Endothelial cell of umbilical vein (primary cell): ENCODE measurements around the gene GPS1. TPM values are rescaled to one million over a fixed set of nuclear protein-coding genes. Genes with fewer than 3 reads are reported as not detected.

ENCODE experiments used
- BruUV-seq: library from RNA; stranded (reverse); fragments of 400-500 nt; replicated peaks from 2 replicates; lab custom pipeline; 2021; lab: Mats Ljungman, UMichigan
- CTCF ChIA-PET: fragments of 300-600, 350-600 bp; sonication (Branson Sonifier 250); formaldehyde crosslinking; loops from one replicate; lab custom pipeline; 2021; ENCODE audit warnings: antibody characterized with exemption, inconsistent platforms; lab: Charles Lee
- POLR2A ChIA-PET: fragments of 300-600, 350-600 bp; sonication (Branson Sonifier 250); formaldehyde crosslinking; loops from one replicate; lab custom pipeline; 2021; ENCODE audit warnings: antibody characterized with exemption, inconsistent platforms; lab: Charles Lee
- DNase-seq: peaks from one replicate; pipeline ENCODE4 v3.0.0-alpha.2; 2011; ENCODE audit warnings: low read depth, low spot score
- FAIRE-seq: peaks from 2 replicates; lab custom pipeline; 2011; peaks lifted over from hg19 to GRCh38; lab: Jason Lieb, UNC
- H2AFZ ChIP-seq: 2 replicates; pipeline ENCODE4 v1.6.0; 2012; ENCODE audit warnings: low read depth, low read length, control low read depth, inconsistent platforms
- H3K27ac ChIP-seq: 2 replicates; pipeline ENCODE4 v1.5.1; 2011; ENCODE audit warnings: low read depth, mild to moderate bottlenecking, control low read depth, low read length, moderate library complexity; ENCODE audit not compliant: insufficient read depth
- H3K27me3 ChIP-seq, 2 experiments: 2 replicates each; pipeline versions ENCODE4 v1.6.0 to v1.6.1; 2011; ENCODE audit warnings: low read length in 2 of 2, mixed read lengths in 1 of 2; ENCODE audit not compliant: control insufficient read depth in 2 of 2, insufficient read depth in 2 of 2
- H3K36me3 ChIP-seq, 2 experiments: 2 replicates in 1 of 2; 3 replicates in 1 of 2; pipeline ENCODE4 v1.5.1; 2011; ENCODE audit warnings: low read length in 2 of 2, mild to moderate bottlenecking in 1 of 2, moderate library complexity in 1 of 2; ENCODE audit not compliant: control insufficient read depth in 2 of 2, insufficient read depth in 2 of 2; ENCODE audit errors: extremely low read depth in 1 of 2
- H3K4me1 ChIP-seq: 3 replicates; pipeline ENCODE4 v1.5.1; 2011; ENCODE audit warnings: mild to moderate bottlenecking, low read length; ENCODE audit not compliant: control insufficient read depth, insufficient read depth; ENCODE audit errors: extremely low read depth
- H3K4me2 ChIP-seq: 2 replicates; pipeline ENCODE4 v1.6.1; 2011; ENCODE audit warnings: low read length, control low read depth, mixed read lengths; ENCODE audit not compliant: insufficient read depth
- H3K4me3 ChIP-seq, 3 experiments: fragments of 200-600 bp in 1 of 3; sonication (generic), shearing (Covaris generic) in 1 of 3; replicated peaks in 1 of 3; 2 replicates each; pipeline ENCODE4 v1.5.1; 2011 to 2016; ENCODE audit warnings: control low read depth in 3 of 3, low read length in 3 of 3, mild to moderate bottlenecking in 2 of 3, inconsistent platforms in 1 of 3, low read depth in 1 of 3, moderate library complexity in 1 of 3; ENCODE audit not compliant: insufficient read depth in 1 of 3
- H3K79me2 ChIP-seq: 2 replicates; pipeline ENCODE4 v1.6.0; 2012; ENCODE audit warnings: low read length, inconsistent platforms; ENCODE audit not compliant: control insufficient read depth, insufficient read depth
- H3K9ac ChIP-seq: replicated peaks from 2 replicates; pipeline ENCODE3; 2011; ENCODE audit warnings: low read length, control low read depth; ENCODE audit not compliant: insufficient read depth; ENCODE audit errors: extremely low read depth
- H3K9me1 ChIP-seq: replicated peaks from 3 replicates; pipeline ENCODE4 v1.6.0; 2011; ENCODE audit warnings: mild to moderate bottlenecking, low read length; ENCODE audit not compliant: control insufficient read depth, insufficient read depth; ENCODE audit errors: extremely low read depth
- H3K9me3 ChIP-seq: replicated peaks from 2 replicates; pipeline ENCODE4 v1.5.1; 2012; ENCODE audit warnings: low read length, inconsistent platforms; ENCODE audit not compliant: control insufficient read depth, insufficient read depth
- H4K20me1 ChIP-seq: replicated peaks from 2 replicates; pipeline ENCODE3; 2011; ENCODE audit warnings: mild to moderate bottlenecking, low read length; ENCODE audit not compliant: control insufficient read depth, insufficient read depth; ENCODE audit errors: extremely low read depth
- EZH2 ChIP-seq: IDR thresholded peaks from 2 replicates; pipeline ENCODE4 v1.6.1; 2012; ENCODE audit warnings: borderline replicate concordance, low read depth, mild to moderate bottlenecking, moderate library complexity, low read length, inconsistent platforms; ENCODE audit not compliant: severe bottlenecking
- FOS ChIP-seq: IDR thresholded peaks from 2 replicates; pipeline ENCODE4 v1.6.1; 2011; ENCODE audit warnings: mild to moderate bottlenecking, low read length, moderate library complexity, borderline replicate concordance; ENCODE audit not compliant: insufficient read depth
- GATA2 ChIP-seq: IDR thresholded peaks from 2 replicates; pipeline ENCODE4 v1.7.0; 2011; ENCODE audit warnings: low read depth, mild to moderate bottlenecking, moderate library complexity, mixed read lengths, low read length; ENCODE audit not compliant: insufficient read length, insufficient read depth
- JUN ChIP-seq: IDR thresholded peaks from 2 replicates; pipeline ENCODE4 v1.6.1; 2011; ENCODE audit warnings: borderline replicate concordance, low read depth; ENCODE audit not compliant: insufficient read length, insufficient read depth
- MYC ChIP-seq: IDR thresholded peaks from one replicate; pipeline ENCODE4 v1.6.1; 2011; ENCODE audit warnings: mild to moderate bottlenecking, low read depth, low read length
- POLR2A ChIP-seq: IDR thresholded peaks from 2 replicates; pipeline ENCODE4 v1.6.1; 2012; ENCODE audit warnings: low read depth, mild to moderate bottlenecking, control low read depth, low read length
- POLR2AphosphoS5 ChIP-seq: IDR thresholded peaks from 2 replicates; pipeline ENCODE4 v1.6.1; 2012; ENCODE audit warnings: low read depth, mild to moderate bottlenecking, control low read depth, low read length, moderate library complexity; ENCODE audit not compliant: insufficient read depth
- dilution Hi-C: fragments of 300-500 bp; cut with MboI; formaldehyde crosslinking; loops from one replicate; pipeline ENCODE4 v1.15.0; 2019; ENCODE audit warnings: low sequenced_read_pairs; ENCODE audit not compliant: extremely low pct_ligation_motif_present
- intact Hi-C: fragments of 100-400 bp; cut with micrococcal nuclease; formaldehyde crosslinking; loops from one replicate; pipeline ENCODE4 v1.10.0; 2022
- polyA plus RNA-seq, 4 experiments: library from polyadenylated mRNA; depleted of rRNA in 3 of 4; stranded (reverse) in 3 of 4; unstranded in 1 of 4; fragments of >200 nt; gene quantifications; 2 replicates each; pipeline versions ENCODE4 v1.2.1 to v1.2.3, GENCODE V29; 2011 to 2012; ENCODE audit warnings: missing spikeins in 1 of 4
- total RNA-seq: library from RNA; stranded (reverse); gene quantifications from 2 replicates; pipeline ENCODE4 v1.2.3, GENCODE V29; 2021
- TF ChIP-seq, protein P1 (sequence below), 2 donors: IDR thresholded peaks; 1 replicate in 1 of 2; 2 replicates in 1 of 2; pipeline ENCODE4 v1.5.1; 2011; ENCODE audit warnings: low read length in 2 of 2, mild to moderate bottlenecking in 2 of 2, moderate library complexity in 2 of 2, control low read depth in 1 of 2, inconsistent platforms in 1 of 2, low read depth in 1 of 2; ENCODE audit not compliant: insufficient read depth in 1 of 2; ENCODE audit errors: extremely low read depth in 1 of 2
- TF ChIP-seq, protein P2 (sequence below): IDR thresholded peaks from 2 replicates; pipeline ENCODE4 v1.6.1; 2011; ENCODE audit not compliant: insufficient read depth, insufficient read length

The GPS1 gene
- total and polyA plus RNA-seq, 2 donors (not counting 3 experiments of a cell fraction or from before 2014, with no cell fraction given), result 116 to 178 TPM

DNA sequence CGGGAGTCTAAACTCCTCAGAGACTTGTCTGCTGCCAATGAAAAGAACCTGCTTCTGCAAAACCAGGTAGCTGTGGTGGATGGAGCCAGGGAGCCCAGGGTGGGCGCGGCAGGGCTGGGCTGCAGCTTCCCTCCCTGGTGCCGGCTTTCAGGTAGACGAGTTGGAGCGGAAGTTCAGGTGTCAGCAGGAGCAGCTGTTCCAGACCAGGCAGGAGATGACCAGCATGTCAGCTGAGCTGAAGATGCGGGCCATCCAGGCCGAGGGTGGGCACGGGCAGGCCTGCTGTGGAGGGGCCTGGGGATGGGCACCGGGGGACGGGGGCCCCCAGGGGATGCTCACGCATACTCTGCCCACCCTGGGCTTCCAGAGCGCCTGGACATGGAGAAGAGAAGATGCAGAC is 23.5 kb upstream of the GPS1 start:
- dilution Hi-C loops (no loop called here), intact Hi-C loops (loop anchor here (10.0 kb wide), 1 partner anchor 187 kb away; the partner anchor contains the start of gene CCDC57)
- no peaks in the 10 kb centered on the region for H3K9me3 ChIP-seq
- TF ChIP-seq POLR2AphosphoS5 (no peak), JUN (no peak), FOS (no peak), GATA2 (no peak), POLR2A (no peak), MYC (no peak), EZH2 (no peak)
- TF ChIP-seq, protein P1, sequence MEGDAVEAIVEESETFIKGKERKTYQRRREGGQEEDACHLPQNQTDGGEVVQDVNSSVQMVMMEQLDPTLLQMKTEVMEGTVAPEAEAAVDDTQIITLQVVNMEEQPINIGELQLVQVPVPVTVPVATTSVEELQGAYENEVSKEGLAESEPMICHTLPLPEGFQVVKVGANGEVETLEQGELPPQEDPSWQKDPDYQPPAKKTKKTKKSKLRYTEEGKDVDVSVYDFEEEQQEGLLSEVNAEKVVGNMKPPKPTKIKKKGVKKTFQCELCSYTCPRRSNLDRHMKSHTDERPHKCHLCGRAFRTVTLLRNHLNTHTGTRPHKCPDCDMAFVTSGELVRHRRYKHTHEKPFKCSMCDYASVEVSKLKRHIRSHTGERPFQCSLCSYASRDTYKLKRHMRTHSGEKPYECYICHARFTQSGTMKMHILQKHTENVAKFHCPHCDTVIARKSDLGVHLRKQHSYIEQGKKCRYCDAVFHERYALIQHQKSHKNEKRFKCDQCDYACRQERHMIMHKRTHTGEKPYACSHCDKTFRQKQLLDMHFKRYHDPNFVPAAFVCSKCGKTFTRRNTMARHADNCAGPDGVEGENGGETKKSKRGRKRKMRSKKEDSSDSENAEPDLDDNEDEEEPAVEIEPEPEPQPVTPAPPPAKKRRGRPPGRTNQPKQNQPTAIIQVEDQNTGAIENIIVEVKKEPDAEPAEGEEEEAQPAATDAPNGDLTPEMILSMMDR (IDR thresholded peaks at IDR 0.05; ENCODE audit: extremely low read depth in 1 of 2, insufficient read depth in 1 of 2, low read depth in 1 of 2, low read length in 2 of 2), result no peak
- TF ChIP-seq, protein P2, sequence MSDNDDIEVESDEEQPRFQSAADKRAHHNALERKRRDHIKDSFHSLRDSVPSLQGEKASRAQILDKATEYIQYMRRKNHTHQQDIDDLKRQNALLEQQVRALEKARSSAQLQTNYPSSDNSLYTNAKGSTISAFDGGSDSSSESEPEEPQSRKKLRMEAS, result no peak
- H3K36me3 ChIP-seq, result no peaks in the 10 kb centered on the region
- H4K20me1 ChIP-seq, result no peaks in the 10 kb centered on the region
- no peak for FAIRE-seq
- no peak overlapping the region for H3K4me3 ChIP-seq
- H3K79me2 ChIP-seq, result peaks cover 4% of the 10 kb centered on the region
- H3K27me3 ChIP-seq, result no peaks in the 10 kb centered on the region
- H3K9ac ChIP-seq, result no peak overlapping the region
- POLR2A ChIA-PET, result no interaction called here
- BruUV-seq, result no TSS peak
- no peak overlapping the region for H2AFZ ChIP-seq
- no peak for DNase-seq
- no peaks in the 10 kb centered on the region for H3K9me1 ChIP-seq
- H3K4me1 ChIP-seq, result peaks cover 15% of the 10 kb centered on the region
- no peak overlapping the region for H3K27ac ChIP-seq
- H3K4me2 ChIP-seq, result no peak overlapping the region
- CTCF ChIA-PET, result interaction anchor here (1.0 to 4.2 kb wide), 2 partner anchors 9 to 127 kb away, joined by 6 to 127 read pairs; partner anchors contain the start of gene DCXR
